GF-D8 (cell line): ENCODE measurements around the gene CSNK1G2.

ENCODE experiments used
- DNase-seq: peaks from one replicate; lab custom pipeline; 2025; lab: John Stamatoyannopoulos, UW

CSNK1G2 gene

DNA sequence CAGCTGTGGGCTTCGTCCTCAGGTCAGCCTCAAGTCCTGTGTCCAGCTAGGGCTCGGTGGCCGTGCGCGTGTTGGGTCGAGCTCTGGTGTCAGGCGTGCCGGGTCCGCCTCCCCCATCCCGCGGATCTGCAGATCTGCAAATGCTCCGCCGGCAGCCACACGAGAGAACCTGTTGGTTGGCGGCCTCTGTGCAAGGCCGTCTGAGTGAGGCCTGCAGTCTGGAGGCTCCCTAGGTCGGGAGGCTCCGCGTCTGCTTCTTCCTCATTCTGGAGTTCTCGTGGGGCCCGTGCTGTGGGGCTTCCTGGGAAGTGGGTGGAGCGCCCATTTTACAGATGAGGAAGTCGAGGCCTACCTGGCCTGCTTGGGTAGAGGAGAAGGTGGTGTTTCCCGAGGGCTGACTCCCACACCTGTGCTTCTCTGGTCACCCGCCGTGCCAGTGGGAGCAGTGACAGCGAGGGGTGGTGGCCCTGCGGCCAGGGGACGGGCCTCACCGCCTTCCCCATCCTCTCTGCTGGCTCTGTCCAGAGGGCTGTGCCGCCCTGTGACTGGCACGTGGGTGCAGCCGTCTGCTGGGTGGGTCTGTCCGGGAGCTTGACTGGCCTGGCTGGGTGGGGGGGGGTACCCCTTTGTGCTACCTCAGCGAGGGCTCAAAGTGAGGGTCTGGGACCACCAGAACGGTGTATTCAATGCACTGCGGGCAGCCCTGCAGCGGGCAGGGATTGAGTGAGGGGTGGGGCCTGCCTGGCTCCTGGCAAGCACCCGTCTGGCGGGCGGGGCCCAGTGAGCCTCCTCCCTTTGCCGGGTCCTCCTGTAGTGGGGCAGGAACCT, 3.3 kb downstream of the CSNK1G2 start:
- DNase-seq: no peak

DNA sequence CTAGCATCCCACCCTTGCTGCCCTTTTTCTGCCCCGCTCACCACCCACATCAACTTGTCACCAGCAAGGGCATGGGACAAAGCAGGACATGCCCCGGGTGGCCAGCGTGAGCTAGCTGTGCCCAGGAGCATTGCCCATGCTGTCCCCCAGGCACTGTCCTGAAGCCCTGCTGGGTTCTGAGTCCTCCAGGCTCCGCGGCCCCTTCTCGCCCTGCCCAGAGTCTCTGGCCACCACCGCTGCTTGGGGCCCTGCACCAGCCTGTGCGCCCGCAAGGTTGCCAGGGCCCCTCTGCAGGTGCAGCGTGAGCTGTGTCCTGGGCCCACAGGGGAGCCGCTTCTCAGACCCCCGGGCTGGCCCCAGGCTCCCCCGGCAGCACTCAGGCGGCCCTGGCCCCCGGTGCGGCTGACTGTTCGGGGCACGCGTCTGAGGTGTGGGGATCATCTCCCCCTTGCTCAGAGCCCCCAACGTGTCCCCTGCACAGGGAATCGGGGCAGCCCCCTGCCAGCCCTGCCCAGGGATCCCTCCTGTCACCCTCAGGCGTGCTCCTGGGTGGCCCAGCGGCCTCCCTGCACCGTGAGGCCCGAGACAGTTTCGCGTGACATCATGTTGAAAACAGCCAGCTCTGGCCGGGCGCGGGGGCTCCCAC, 4.1 kb downstream of the CSNK1G2 start:
- no peak for DNase-seq

DNA sequence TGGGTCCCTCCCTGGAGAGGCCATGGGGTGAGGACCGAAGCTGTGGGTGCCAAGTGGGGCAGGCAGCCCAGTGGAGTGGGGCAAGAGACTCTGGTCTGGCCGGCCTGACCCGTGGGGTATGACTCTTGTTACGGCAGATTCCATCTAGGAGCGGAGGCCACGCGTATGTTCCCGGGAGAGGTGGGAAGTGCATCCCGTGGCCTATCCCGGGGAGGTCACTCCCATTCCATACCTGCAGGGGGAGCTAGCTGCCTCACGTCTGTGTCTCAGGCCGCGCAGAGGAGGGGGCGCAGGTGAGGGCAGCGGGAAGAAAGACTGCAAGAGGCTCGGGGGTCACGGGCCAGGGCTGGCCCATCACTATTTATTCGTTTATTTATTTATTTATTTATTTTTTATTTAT, 4.9 kb downstream of the CSNK1G2 start:
- DNase-seq: no peak

DNA sequence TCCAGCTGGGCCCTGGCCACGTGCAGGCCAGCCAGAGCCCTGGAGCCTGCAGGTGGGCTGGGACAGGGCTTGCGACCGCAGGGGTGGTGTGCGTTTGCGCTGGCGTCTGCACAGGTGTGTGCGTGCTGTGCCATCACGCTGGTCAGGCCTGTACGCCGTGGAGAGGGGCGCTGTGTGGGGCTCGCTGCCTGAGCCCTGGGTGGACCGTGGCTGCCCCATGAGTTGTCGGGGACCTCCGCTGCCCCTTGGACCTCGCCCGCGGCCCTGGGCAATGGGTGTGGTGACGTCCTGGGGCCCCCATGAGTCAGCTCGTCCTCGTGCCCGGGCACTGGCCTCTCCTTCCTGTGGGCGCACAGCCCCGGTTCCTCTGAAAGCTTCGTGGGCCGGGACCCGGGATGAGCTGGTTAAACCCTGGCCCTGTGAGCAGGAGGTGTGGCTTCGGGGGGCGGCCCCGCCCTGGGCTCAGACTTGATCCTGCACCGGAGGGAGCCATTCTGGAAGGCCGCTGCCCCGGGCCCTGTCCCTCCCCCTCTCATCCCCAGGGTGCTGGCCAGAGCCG, 6.8 kb downstream of the CSNK1G2 start:
- DNase-seq: no peak

DNA sequence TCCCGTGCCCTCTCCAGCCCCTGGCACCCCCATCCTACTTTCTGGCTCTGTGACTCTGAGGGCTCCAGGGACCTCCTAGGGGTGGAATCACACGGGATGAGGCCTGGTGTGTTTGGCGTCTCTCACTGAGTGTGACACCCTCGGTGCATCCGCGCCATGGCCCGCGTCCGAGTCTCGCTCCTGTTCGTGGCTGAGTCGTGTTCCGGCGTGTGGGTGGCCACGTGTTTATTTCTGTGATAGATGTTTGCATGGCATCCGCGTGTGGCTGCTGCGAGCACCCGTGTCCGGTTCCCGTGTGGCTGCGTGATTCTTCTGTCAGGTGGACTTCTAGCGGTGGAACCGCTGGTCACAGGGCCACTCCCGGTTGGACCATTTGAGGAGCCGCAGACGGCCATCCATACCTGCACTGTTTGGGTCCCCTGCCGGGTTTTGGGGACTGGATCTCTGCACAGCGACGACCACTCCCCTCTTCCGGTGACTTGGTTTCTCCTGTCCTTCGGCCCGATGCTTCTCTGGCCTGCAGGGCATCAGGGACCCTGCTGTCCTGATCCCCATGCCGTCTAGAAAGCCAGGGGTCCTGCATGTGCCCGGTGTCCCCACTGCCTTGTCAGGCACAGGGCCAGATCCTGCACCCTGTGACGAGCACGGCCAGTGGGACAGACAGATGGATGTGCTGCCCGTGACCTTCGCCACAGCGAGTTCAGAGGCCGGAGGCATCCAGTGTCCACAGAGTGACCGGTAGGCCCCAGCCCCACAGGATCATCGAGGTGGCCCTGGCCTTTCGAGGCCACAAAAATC, 8.5 kb downstream of the CSNK1G2 start:
- no peak for DNase-seq

DNA sequence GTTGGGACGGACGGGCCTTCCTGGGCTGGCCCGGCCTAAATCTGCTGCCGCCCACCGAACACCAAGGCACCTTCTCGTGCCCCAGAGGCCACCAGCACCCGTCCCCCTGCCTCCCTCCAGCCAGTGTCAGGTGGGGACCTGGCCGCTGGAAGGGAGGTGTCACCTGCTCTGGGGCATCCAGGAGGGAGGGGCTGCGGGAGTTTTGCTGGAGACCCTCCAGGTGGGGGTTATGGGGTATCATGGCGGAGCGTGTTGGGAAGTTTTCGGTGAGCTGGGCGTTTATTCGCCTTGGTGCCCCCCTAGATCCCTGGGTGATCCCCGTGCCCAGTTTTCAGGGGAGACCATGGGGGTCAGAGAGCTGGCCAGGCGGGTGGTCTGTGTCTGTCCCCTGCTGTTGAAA, 9.7 kb downstream of the CSNK1G2 start:
- DNase-seq: no peak

DNA sequence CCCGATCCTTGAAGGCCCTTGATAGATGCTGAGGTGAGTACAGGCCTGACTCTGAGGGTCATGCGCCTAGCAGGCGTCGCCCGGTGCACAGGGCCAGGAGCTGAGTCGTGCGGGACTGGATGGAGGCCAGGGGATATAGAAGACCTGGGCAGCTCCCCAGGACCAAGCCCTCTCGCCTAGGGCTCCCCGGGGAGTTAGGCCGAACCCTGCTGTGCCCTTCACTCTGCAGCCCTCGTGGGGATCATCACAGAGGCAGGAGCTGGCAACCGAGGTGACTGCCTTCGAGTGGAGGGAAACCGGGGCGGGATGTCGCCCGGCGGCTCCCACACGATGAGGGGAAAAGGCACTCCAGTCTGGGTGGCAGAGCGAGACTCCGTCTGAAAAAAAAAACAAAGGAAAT, 11.7 kb downstream of the CSNK1G2 start:
- DNase-seq: no peak

DNA sequence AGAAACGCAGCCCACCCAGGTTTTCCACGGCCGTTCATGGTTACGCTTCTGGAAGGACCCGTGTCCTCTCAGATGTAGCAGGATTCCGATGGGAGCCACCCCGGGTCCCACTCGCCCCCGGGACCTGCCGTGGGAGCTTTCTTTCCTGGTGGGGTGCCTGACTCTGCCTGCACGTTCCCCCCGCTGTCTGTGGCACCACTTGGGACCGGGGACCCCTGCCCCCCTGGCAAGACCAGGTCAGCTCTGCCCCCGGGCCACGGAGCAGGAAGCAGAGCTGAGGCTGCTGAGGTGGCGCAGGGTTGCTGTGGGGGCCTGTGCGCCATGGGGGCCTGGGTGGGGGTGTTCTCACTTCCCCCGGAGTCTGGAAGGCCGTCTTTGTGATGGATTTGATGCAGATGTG, 12.1 kb downstream of the CSNK1G2 start:
- DNase-seq: no peak

DNA sequence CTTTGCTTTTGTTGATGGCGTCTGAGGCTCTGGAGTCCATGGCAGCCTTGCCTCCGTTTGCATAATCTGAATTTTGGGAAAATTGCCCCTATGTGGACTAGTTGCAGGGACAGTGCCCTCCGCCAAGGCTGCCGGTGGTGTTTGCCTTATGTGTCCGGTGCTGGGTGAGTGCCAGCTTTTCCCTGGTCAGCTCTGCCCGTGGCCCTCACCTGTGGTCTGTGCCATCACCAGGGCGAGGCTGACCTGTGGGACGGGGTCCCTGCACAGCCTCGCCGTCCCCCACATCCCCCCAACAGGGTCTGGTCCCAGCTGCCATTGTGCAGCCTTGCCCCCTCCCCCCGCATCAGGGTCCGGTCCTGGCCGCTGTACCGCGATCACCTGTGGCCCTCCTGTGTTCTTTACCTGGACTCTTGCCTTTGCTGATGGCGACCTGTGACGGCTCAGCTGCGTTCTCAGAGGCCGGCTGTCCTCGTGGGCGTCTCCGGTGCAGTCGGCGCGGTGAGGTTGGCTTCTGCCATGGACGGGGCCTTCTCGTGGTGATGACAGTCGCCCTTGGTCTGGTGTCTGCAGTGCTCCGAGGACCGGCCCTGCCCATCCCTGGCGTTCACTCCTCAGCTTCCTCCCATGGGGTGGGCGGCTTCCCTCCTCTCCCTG, 12.6 kb downstream of the CSNK1G2 start:
- DNase-seq: no peak

DNA sequence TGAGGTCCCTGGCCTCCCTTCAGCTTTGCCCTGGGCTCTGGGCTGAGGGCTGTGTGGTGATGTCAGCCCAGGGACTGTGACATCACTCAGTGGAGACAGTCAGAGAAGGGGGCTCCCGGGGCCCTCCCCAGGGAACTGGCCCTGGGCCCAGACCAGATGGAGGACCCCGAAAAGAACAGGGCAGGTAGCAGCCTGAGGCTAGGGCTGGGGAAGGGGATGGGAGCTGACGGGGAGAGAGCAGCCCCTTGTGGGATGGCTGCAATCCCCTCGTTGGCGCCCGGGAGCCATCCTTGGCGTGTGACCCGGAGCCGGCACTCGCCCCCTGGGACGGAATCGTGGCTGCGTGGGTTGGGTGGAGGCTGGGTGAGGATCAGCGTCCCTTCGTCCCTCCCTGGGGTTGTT, 13.6 kb downstream of the CSNK1G2 start:
- no peak for DNase-seq

DNA sequence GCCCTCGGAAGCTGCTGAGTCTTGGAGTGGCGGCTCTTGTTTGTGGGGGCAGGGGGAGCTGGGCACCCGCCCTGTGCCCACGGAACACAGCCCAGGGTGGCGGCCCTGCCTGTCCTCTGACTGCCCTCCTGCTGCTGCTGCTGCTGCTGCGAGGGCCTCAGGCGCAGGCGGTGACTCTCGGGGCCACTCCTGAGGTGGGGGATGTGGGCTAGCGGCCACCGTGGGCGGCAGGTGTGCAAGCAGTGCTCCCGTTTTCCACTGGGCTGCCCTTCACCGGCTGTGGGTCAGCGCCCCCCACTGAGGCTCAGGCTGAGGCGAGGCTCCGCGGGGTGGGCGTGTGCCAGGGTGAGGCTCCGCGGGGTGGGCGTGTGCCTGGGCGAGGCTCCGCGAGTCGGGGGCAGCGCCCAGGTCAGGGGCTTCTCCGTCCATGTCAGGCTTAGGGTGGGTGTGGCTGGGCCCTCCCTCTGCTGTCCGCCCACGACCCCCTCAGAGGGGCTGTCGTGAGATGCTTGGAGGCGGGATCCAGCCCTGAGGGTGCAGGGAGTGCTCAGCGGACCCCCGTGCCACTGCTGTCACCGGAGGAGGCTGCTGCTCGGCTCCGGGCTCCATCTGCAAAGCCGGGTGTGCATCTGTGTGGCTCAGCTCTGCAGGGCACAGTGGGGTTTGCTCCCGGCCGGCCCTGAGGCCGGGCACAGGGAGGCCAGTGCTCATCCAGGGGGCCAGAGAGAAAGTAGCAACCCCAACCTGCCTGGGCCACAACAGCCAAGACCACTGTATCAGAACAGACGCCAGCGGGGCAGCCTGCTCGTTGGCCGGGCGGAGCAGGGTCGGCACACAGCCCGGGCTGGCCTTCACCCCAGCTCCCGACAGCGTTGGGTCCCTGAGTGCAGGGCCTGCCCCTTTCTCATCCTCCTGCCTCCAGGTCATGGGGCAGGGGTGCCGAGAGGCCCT, 14.5 kb downstream of the CSNK1G2 start:
- DNase-seq: no peak

DNA sequence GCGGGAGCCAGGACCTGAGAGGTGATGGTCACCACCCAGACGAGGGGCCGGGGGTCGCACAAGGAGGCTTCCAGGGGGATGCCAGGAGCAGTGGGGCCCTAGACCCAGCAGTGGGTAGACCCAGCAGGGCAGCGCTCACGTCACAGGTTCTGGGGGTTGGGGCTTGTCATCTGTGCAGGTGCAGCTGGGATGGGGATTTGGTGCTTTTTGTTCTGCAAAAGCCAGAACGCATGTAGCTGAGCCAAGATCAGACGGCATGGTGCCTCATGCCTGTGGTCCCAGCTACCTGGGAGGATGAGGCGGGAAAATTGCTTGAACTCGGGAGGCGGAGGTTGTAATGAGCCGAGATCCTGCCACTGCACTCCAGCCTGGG, 15.1 kb downstream of the CSNK1G2 start:
- DNase-seq: no peak

DNA sequence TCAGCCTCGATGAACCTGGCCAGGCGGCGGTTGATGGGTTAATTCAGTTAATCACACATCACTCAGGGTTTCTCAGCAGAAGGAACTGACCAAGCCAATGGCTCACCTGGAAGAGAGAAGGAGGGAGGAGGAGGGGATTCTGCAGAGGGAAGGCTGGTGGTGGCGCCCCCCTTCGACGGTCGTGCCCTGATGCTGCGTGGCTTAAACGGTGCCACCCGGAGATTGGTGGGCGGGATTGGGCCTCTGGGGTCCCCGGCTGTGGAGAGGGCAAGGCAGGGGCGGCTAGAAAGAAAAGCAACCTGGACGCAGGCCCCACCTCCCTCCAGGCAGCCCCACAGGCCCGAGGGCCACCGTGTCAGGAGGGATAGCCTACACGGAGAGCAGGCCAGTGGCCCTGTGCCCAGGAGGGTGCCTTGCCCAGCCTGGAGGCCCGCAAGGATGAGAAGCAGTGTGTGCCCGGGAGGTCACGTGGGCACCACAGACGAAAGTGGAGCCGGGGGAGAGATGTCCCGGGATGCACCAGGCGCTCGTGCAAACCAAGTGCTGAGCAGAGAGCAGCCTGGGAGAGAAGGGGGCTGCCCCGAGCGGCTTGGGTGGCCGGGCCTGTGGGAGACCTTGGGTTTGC, 16.0 kb downstream of the CSNK1G2 start:
- DNase-seq: no peak

DNA sequence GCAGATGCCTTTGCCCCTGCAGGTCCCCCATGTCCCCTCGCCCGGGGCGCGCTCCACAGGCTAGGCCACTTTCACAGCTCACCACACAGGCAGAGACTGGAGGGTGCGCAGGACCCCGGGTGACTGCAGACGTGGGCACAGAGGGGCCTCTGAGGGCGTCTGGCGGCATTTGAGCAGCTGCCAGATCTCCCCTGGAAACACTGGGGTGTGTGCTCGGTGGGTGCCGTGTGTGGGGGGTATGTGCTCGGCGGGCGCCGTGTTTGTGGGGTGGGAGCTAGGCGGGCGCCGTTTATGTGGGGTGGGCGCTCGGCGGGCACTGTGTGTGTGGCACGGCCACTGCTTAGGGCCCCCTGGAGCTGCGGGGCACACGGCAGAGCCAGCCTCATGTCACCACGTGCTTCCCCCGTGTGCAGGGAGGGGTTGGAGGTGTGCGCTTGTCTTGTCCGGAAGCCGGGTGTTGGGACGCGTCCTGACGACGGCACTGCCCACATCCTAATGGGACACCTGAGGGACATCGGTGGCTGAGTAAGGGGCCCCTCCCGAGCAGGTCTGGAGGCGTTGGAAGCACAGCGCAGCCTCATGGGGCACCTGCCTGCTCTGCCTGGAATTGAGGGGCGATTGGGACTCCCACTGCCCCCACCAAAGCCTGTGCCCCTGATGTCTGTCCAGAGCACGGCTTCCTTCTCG, 16.7 kb downstream of the CSNK1G2 start:
- DNase-seq: no peak

DNA sequence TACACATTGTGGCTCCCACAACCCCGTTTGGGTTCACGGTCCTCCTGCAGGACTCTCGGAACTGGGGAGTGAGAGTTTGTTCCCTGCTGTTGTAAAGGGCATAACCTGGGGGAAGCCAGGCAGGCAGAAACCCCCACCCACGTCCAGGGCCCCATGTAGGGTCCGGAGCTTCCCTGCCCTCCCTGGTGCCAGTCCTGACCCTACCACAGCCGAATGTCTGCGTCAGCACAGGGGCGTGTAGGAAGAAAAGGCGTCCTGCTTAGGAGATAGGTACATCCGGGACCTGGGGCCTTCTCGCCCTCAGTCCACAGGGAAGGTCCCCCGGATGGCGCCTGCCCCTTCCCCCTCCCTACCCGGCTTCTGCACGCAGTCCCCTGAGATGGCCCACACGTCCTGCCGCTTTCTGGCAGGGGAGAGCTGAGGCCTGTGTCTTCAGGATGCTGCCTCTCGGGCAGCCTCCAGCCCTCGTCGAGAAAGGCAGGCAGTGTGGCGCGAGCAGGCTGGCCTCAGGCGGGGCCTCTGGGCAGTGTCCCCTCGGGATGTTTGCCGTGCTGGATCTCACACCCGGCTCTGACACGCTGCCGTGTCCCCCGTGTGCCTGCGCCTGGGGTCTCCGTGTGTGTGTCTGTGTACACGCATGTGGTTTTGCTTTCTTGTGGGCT, 19.1 kb downstream of the CSNK1G2 start:
- no peak for DNase-seq

DNA sequence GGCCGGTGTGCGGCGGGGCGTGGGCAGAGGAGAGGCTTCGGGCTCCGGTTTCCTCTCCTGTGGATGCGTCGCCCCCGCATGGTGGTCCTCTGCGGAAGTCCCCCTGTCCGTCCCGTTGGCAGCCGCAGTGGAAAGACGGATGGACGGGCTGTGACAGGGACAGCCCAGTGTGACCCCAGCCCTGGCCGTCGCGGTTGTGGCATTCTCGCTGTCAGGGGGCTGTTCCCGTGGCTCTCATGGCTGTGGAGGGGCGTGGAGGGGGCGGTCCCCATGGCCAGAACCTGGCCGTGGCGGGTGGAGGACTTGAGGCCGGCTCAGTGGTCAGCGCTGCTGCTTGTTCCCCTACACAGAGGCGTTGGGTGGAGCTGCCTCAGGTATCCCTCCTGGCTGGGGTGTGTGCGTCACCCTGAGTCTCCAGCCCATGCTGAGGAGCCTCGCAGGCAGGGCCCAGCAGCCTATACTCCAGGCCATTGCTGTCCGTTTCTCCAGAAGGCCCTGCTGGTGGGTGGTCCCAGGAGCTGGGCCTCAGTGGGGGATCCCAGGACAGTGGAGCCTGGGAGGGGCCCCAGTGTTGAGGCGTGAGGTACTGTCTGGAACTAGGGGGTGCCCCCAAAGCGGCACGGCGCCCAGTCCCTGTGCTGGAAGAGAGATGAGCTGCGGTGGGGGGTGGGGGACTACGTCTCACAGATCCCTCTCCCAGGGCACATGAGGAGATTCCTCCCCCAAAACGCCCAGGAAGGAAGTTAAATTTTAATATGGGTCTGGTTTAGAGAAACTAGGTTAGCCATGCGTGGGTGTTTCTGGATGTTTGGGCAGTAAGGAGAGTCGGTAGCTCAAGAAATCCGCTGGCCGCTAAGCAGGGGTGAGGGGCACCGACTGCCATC, 20.3 kb downstream of the CSNK1G2 start:
- no peak for DNase-seq

DNA sequence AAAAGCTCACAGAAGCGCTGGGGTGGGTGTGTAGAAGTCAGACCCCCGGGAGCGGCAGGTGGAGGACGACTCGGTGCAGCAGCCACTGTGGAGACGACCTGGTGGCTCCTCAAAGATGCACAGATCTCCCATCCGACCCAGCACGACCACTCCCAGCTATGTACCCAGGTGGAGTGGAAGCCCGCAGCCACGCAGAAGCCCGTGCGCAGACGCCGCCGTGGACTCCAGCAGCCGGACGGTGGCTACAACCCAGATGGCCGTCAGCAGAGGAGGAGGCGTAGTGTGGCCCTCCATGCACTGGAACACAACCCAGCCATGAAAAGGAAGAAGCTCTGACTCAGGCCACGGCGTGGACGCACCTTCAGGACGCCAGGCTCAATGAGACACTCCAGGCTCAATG, 21.7 kb downstream of the CSNK1G2 start:
- no peak for DNase-seq

DNA sequence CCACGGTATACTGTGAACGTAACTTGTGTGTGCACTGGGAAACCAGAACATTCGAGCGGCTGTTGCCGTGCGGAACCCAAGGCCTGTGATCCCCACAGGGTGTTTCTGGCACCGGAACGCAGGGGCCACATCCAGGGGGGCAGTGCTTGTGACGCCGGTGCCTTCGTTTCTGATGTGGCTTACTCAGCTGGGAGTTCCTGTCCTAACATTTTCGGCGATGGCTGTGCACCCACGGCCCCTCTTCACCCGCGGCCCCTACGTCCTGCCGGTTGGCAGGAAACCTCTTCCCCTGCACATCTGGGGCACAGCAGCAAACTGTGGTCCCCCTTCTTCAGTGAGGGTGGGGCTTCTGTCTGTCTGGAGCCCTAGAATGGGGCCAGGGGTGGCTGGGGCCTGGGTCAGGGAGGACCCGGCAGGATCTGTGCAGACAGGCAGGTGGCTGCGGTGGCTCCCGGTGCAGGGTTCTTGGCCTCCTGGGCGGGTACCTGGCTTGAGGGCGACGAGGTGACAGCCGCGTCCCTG, 26.2 kb downstream of the CSNK1G2 start:
- DNase-seq: no peak
